SK-N-SH treated with all-trans-retinoic acid at 6 μM for 48 hours (cell line): ENCODE results near the gene C16orf46.

Source experiments
- ATAC-seq: fragments of 200-7000 bp; cut with Tn5 transposase; 3 replicates; pipeline ENCODE4 v1.9.1; 2020; ENCODE audit warnings: mild to moderate bottlenecking, moderate library complexity
- ARNTL ChIP-seq: fragments of 450-650 bp; formaldehyde crosslinking; IDR thresholded peaks from 2 replicates; pipeline ENCODE4 v1.5.0; 2020; ENCODE audit warnings: low read depth, mild to moderate bottlenecking, moderate library complexity, borderline replicate concordance
- BACH2 ChIP-seq: fragments of 250-450 bp; sonication (Bioruptor Pico); IDR thresholded peaks from 2 replicates; pipeline ENCODE4 v1.9.0; 2021; ENCODE audit warnings: mild to moderate bottlenecking, borderline replicate concordance
- CSDC2 ChIP-seq: fragments of 250-450 bp; sonication (Bioruptor Pico); IDR thresholded peaks from 2 replicates; pipeline ENCODE4 v1.5.0; 2020; ENCODE audit warnings: mild to moderate bottlenecking, moderate library complexity
- ESRRG ChIP-seq: fragments of 250-450 bp; sonication (Bioruptor Pico); IDR thresholded peaks from 2 replicates; pipeline ENCODE4 v1.6.1; 2021; ENCODE audit warnings: mild to moderate bottlenecking
- GLIS3 ChIP-seq: fragments of 250-450 bp; sonication (Bioruptor Pico); IDR thresholded peaks from 2 replicates; pipeline ENCODE4 v1.5.0; 2020; ENCODE audit warnings: mild to moderate bottlenecking, moderate library complexity
- ISL1 ChIP-seq: fragments of 250-450 bp; sonication (Bioruptor Pico); IDR thresholded peaks from 2 replicates; pipeline ENCODE4 v2.1.2; 2022; ENCODE audit warnings: mild to moderate bottlenecking, moderate library complexity
- OSR1 ChIP-seq: fragments of 250-450 bp; sonication (Bioruptor Pico); IDR thresholded peaks from 2 replicates; pipeline ENCODE4 v1.8.0; 2022; ENCODE audit warnings: moderate library complexity, mild to moderate bottlenecking, inconsistent platforms
- RARB ChIP-seq: fragments of 250-450 bp; sonication (Bioruptor Pico); IDR thresholded peaks from 2 replicates; pipeline ENCODE4 v1.8.0; 2021; ENCODE audit warnings: mild to moderate bottlenecking, moderate library complexity
- SNAI2 ChIP-seq: fragments of 250-450 bp; sonication (Bioruptor Pico); IDR thresholded peaks from 2 replicates; pipeline ENCODE4 v1.5.0; 2020; ENCODE audit warnings: mild to moderate bottlenecking, moderate library complexity
- TCF4 ChIP-seq: fragments of 250-450 bp; sonication (Bioruptor Pico); IDR thresholded peaks from 2 replicates; pipeline ENCODE4 v1.8.0; 2021; ENCODE audit warnings: mild to moderate bottlenecking, moderate library complexity, borderline replicate concordance
- TSHZ2 ChIP-seq: fragments of 250-450 bp; sonication (Bioruptor Pico); IDR thresholded peaks from 2 replicates; pipeline ENCODE4 v1.5.0; 2020; ENCODE audit warnings: mild to moderate bottlenecking, moderate library complexity
- ZC3H10 ChIP-seq: fragments of 250-450 bp; sonication (Bioruptor Pico); IDR thresholded peaks from 2 replicates; pipeline ENCODE4 v1.5.1; 2021; ENCODE audit warnings: mild to moderate bottlenecking, moderate library complexity
- ZFP3 ChIP-seq: fragments of 250-450 bp; sonication (Bioruptor Pico); IDR thresholded peaks from 2 replicates; pipeline ENCODE4 v1.5.0; 2020; ENCODE audit warnings: mild to moderate bottlenecking, moderate library complexity
- ZFP30 ChIP-seq: fragments of 450-650 bp; formaldehyde crosslinking; IDR thresholded peaks from 2 replicates; pipeline ENCODE4 v1.5.0; 2022; ENCODE audit warnings: mild to moderate bottlenecking, moderate library complexity
- ZNF565 ChIP-seq: fragments of 450-650 bp; formaldehyde crosslinking; conservative IDR thresholded peaks from 2 replicates; pipeline ENCODE4 v1.5.0; 2020; ENCODE audit warnings: low read depth, mild to moderate bottlenecking, moderate library complexity
- ZNF70 ChIP-seq: fragments of 450-650 bp; formaldehyde crosslinking; IDR thresholded peaks from 2 replicates; pipeline ENCODE4 v1.5.0; 2020; ENCODE audit warnings: mild to moderate bottlenecking, moderate library complexity
- ZNF8 ChIP-seq: fragments of 450-650 bp; formaldehyde crosslinking; IDR thresholded peaks from 2 replicates; pipeline ENCODE4 v1.5.0; 2020; ENCODE audit warnings: mild to moderate bottlenecking, moderate library complexity
- TF ChIP-seq, protein P1 (sequence below): fragments of 250-450 bp; sonication (Bioruptor Pico); IDR thresholded peaks from 2 replicates; pipeline ENCODE4 v1.8.0; 2021; ENCODE audit warnings: low read depth, mild to moderate bottlenecking, moderate library complexity, borderline replicate concordance
- TF ChIP-seq, protein P2 (sequence below): fragments of 250-450 bp; sonication (Bioruptor Pico); IDR thresholded peaks from 2 replicates; pipeline ENCODE4 v1.5.1; 2021; ENCODE audit warnings: mild to moderate bottlenecking, moderate library complexity
- TF ChIP-seq, protein P3 (sequence below): fragments of 250-450 bp; sonication (Bioruptor Pico); IDR thresholded peaks from 2 replicates; pipeline ENCODE4 v1.5.1; 2020; ENCODE audit warnings: low read depth, mild to moderate bottlenecking, moderate library complexity

C16orf46 gene

GRCh38 chr16:81081014-81081413 is 4.0 kb upstream of the C16orf46 start (continued):
- TF ChIP-seq TSHZ2 (CRISPR knock-in tag) (no peak), ISL1 (CRISPR knock-in tag) (no peak), OSR1 (CRISPR knock-in tag) (no peak)
- TF ChIP-seq, protein P1, sequence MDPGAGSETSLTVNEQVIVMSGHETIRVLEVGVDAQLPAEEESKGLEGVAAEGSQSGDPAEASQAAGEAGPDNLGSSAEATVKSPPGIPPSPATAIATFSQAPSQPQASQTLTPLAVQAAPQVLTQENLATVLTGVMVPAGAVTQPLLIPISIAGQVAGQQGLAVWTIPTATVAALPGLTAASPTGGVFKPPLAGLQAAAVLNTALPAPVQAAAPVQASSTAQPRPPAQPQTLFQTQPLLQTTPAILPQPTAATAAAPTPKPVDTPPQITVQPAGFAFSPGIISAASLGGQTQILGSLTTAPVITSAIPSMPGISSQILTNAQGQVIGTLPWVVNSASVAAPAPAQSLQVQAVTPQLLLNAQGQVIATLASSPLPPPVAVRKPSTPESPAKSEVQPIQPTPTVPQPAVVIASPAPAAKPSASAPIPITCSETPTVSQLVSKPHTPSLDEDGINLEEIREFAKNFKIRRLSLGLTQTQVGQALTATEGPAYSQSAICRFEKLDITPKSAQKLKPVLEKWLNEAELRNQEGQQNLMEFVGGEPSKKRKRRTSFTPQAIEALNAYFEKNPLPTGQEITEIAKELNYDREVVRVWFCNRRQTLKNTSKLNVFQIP (CRISPR knock-in tag) = no peak
- TF ChIP-seq, all 23 proteins: peak for 0

GRCh38 chr16:81080233-81080632 is 3.2 kb upstream of the C16orf46 start:
- TF ChIP-seq SNAI2 = no peak
- TF ChIP-seq ZC3H10 (CRISPR knock-in tag) = no peak
- TF ChIP-seq ZFP3 (CRISPR knock-in tag) = no peak
- TF ChIP-seq GLIS3 (CRISPR knock-in tag) = no peak
- no peak for TF ChIP-seq TCF4 (CRISPR knock-in tag)
- no peak for TF ChIP-seq ARNTL (CRISPR knock-in tag)
- no peak for TF ChIP-seq ESRRG (CRISPR knock-in tag)
- no peak for TF ChIP-seq ZNF70
- no peak for TF ChIP-seq OSR1 (CRISPR knock-in tag)
- TF ChIP-seq, protein P2, sequence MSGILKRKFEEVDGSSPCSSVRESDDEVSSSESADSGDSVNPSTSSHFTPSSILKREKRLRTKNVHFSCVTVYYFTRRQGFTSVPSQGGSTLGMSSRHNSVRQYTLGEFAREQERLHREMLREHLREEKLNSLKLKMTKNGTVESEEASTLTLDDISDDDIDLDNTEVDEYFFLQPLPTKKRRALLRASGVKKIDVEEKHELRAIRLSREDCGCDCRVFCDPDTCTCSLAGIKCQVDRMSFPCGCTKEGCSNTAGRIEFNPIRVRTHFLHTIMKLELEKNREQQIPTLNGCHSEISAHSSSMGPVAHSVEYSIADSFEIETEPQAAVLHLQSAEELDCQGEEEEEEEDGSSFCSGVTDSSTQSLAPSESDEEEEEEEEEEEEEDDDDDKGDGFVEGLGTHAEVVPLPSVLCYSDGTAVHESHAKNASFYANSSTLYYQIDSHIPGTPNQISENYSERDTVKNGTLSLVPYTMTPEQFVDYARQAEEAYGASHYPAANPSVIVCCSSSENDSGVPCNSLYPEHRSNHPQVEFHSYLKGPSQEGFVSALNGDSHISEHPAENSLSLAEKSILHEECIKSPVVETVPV (CRISPR knock-in tag) = no peak
- TF ChIP-seq, protein P1 (CRISPR knock-in tag) = no peak
- no peak for TF ChIP-seq RARB (CRISPR knock-in tag)
- no peak for TF ChIP-seq ZFP30
- TF ChIP-seq BACH2 (CRISPR knock-in tag) = no peak
- TF ChIP-seq ZNF8 (CRISPR knock-in tag) = no peak
- no peak for TF ChIP-seq ZNF565 (CRISPR knock-in tag)
- no peak for TF ChIP-seq CSDC2 (CRISPR knock-in tag)
- no peak for ATAC-seq

DNA sequence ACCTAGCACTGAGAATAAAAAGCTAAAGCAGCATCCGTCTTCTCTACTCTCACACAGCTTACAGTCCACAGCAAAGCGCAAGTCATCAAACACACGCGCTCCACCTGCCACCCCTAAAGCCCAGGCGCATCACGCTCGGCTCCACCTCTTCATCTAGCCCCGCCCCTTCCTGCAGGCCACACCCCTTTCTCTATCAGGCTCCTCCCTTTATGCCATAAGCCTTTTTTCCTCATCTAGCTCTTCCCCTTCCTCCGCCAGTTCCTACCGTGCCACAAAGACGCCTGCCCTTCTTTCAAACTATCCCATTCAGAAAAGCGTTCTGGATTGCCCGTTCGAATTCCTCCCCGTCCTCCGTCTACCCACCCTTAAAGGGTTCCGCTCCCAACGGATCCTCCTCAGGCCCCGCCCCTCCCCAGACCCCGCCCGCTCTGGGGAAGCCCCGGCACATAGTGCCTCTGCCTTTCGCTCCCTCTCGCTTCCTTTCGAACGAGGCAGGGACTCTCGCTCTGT is 417 bp downstream of the C16orf46 start:
- TF ChIP-seq, protein P3, sequence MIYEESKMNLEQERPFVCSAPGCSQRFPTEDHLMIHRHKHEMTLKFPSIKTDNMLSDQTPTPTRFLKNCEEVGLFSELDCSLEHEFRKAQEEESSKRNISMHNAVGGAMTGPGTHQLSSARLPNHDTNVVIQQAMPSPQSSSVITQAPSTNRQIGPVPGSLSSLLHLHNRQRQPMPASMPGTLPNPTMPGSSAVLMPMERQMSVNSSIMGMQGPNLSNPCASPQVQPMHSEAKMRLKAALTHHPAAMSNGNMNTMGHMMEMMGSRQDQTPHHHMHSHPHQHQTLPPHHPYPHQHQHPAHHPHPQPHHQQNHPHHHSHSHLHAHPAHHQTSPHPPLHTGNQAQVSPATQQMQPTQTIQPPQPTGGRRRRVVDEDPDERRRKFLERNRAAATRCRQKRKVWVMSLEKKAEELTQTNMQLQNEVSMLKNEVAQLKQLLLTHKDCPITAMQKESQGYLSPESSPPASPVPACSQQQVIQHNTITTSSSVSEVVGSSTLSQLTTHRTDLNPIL (CRISPR knock-in tag) = no peak
- TF ChIP-seq BACH2 (CRISPR knock-in tag) (no peak), ZFP30 (no peak)
- ATAC-seq = peak; percentile 93
